Measurements from ENCODE around the gene FAM170B.

FAM170B gene

DNA sequence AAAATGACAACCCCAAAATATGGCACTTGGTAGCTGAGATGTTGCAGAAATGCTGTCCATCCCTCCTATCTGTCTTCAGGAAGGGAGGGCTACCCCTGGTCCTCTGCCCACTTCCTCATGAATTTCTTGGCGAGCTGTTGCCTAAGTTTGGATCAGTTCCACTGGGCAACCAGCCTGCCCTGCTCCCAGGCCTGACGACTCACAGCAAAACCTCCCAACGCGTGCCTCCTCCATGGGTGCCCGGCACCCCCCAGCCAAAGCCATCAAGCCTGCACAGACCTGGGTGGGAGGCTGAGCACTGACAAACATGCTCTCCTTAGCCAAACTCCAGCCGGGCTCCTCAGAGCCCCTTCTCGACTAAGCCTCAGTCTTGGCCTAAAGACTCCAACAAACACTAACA lies 27.4 kb downstream of the FAM170B start:
- no peak for DNase-seq (ENCODE audit: low read depth, low spot score)

- no peak for DNase-seq (ENCODE audit: low read depth, low spot score)
Measured at GRCh38 chr10:49105076-49105475, 28.7 kb downstream of the FAM170B start.

- DNase-seq (ENCODE audit: low read depth, low spot score): no peak
Measured at GRCh38 chr10:49104323-49104722, 29.5 kb downstream of the FAM170B start.

DNA sequence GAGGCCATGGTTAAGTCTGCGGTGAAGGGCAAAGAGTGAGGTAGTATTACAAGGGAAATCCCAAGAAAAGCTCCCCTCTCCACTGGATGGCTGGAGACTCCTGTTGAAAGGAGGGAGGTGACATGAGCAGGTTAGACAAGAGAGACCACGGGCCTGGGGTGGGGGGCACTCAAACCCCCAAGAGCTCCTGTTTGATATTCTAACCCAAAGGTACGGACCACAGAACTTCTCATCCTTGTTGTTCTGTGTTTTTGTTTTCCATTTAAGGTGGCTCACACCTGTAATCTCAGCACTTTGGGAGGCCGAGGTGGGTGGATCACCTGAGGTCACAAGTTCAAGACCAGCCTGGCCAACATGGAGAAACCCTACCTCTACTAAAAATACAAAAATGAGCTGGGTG lies 30.1 kb downstream of the FAM170B start:
- no peak for DNase-seq (ENCODE audit: low read depth, low spot score)

DNA sequence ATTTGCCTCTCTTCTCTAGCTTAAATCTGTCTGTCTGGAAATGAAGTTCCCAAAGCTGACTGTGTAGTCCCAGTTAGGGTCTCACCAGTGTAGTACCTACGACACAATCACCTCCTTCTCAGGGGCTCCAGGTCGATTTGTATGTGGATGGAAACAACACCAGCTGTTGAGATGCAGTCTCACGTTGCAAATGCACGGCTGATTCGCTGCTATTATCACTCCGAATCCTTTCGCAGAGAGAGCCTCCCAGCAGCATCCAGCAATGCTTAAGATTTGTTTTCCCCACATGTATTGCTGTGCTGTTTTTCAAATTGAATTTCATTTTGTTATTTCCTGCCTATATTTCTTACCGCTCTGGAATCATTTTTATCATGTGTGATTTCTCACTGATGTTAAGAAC lies 34.8 kb downstream of the FAM170B start:
- no peak for DNase-seq (ENCODE audit: low read depth, low spot score)

DNA sequence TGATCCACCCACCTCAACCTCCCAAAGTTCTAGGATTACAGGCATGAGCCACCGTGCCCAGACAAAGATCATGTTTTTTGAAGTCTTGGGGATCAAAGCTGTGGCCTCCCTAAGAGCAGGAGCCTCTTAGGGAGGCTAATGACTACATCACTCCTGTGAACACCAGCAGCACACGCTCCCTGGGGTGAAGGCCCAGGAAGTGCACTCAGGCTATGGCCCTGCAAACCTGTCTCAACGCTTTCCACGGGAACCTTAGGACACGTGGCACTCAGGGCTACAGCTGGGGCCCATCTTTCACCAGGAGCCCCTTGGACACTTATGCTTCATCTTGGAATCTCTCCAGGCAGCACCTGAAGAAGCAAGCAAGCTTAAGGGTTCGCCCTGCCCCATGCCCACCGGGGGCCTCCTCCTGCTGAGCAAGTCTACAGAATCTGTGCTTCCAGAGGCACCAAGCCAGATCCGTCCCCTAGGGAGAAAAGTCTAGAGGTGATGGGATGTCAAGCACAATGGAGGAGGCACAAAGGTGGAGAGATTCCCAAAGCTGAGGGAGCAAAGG lies 36.9 kb downstream of the FAM170B start:
- no peak for DNase-seq (ENCODE audit: low read depth, low spot score)

DNA sequence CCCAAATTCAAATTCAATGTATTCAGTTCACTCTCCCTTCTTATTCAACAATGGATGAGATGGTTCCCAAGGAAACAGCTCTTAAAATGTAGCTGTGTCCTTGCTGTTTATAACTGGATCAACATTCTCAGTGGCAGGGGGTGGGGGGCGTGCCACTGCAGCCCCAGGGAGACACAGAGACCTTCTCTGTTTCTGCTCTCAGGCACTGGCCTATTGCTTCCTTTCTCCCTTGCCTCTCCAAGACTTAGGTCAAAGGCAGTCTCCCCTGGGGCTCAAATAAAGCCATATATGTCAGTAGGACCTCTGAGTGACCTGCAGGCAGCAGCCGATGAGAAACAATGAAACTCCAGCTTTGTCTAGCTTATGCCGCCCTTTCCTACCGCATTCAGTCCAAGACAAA lies 39.2 kb downstream of the FAM170B start:
- DNase-seq (ENCODE audit: low read depth, low spot score): no peak

DNA sequence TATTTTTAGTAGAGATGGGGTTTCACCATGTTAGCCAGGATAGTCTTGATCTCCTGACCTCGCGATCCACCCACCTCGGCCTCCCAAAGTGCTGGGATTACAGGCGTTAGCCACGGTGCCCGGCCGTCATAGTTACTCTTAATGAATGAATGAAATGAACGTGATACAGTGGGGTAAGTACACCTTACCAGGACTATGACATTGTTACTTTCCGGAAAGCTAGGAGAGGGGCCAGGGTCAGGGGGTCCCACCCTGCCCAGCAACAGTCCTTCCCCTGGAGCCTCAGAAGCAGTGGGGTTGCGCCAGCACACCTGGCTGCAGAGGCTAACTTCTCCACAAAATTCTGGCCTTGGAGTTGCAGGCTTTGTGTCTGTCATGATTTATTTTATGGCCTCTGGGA lies 39.9 kb downstream of the FAM170B start:
- DNase-seq (ENCODE audit: low read depth, low spot score): no peak

- no peak for DNase-seq (ENCODE audit: low read depth, low spot score)
Measured at GRCh38 chr10:49092477-49092876, 41.3 kb downstream of the FAM170B start.

DNA sequence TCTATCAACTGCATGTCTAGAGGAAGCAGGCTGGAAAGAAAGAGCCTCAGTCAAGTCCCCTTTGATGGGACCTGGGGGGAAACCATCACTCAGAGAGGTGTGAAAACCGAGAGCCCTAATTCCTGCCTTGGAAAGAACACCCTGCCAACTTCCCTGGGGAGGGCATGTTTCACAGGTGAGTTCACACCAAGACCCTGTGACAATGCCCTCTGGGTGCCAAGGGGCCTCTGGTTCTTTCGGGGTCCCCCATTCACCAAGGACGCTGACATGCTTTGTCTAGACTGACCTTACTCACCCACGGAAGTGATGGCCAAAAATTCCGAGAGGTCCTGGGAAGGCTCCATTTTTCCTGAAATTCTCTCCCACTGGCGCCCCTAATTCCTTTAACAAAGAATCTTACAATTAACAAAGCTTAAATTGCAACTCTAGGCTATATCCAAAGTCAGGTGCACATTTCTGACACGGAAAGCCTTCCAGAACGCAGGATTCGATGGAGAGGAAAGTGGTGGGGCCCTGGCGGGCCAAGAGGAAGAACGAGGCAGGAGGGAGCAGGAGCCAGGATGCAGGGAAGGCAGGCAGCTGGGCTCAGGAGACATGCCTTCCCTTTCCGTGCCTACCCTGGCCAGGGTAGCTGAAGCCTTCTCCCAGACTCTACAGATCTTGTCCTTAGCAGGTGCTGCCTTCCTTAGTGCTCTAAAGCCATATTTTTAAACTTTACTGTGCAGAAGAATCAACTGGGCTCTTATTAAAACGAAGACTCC lies 42.2 kb downstream of the FAM170B start:
- no peak for DNase-seq (ENCODE audit: low read depth, low spot score)

DNA sequence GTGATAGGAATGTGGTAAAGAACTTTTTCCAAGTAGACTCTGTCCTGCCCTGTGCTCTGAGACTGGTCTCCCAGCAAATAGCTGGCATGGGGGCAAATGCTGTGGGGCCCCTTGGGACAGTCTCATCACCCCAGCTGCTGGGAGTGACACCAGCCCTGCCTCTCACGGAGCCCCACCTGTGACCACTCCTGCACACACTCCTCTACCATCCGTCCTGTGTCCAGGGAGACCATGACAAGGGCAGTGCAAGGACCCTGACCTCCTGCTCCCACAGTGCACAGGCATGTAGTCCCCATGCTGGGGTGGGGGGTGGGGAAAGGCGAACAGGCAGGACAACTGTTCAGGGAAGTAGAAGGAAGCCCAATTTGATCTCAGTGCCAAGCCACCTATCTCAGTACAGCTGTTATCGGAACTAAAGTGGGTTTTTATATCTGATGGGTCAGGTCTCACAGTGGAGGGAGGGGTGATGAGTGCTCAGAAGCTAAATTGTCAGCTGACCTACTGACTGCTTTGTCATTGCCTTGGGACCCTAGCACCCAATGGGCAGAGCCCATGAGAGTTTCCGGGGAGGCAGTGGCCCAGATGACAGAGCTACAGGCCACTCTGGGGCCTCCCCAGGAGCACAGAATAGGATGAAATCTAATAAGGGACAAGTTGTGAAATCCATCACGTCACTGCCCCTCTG lies 43.0 kb downstream of the FAM170B start:
- no peak for DNase-seq (ENCODE audit: low read depth, low spot score)

DNA sequence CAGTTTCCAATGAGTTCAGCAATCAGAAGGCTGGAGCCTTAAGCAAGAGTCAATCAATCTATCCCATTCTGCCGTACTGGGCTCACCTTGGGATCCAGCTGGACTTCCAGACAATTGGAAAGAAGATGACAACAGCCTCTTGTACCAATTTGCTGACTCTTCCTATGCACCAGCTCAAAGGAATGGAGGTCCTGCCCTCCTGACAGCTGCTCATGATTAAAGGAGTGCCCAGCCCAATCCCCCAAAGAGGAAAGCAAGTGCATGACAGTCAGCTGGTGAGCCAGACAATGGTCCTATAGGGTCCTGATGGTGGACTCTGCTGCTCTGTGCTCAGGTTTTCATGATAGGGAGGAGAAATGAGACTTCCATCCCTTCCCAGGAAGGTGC lies 43.6 kb downstream of the FAM170B start:
- DNase-seq (ENCODE audit: low read depth, low spot score): no peak

DNA sequence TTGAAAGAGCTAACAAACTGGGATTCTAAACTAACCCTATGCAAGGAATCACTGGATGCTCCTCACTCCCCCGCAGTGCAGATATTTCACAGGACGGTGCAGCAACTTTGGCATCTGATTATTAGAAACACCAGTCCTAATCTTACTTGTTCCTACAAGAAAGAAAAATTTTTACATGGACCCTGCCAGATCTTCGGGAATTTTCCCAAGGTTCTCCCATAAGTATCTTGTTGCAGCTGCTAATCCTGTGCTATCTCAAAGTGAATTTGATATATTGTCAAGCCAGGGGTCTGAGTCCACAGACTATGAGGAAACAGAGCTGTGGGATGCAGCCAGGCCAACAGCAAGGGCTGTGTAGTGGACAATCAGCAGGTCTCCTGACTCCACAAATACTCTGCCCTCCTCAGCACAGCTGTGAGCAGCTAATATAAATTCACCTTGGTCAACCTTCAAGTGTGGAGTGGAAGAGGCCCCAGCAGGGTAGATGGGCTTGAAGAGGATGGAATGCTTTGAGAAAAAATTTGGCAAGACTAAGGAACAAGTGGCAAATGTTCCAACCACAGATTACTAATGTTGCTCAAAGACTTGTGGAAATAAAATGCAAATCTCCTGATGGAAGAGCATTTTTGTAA lies 44.1 kb downstream of the FAM170B start:
- peak; percentile 53 for DNase-seq (ENCODE audit: low read depth, low spot score)

- no peak for DNase-seq (ENCODE audit: low read depth, low spot score)
Measured at GRCh38 chr10:49089152-49089551, 44.7 kb downstream of the FAM170B start.

DNA sequence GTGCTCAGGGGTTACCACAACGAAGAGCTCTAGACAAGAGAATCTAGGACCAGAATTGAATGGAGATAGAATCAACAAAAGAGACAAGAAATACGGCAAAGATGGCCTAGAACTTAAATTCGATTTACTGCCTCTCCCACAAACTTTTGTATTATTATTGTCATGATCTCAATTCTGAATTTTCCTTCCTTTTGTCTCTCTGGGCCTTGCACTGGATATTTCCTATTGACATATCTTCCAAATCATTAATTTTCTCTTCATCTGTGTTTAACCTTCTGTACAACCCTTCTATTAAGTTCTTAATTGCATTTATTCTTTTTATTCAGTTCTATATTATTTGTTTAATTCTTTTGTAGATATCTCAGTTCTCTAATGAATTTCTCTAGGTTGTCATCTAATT lies 46.9 kb downstream of the FAM170B start:
- DNase-seq (ENCODE audit: low read depth, low spot score): no peak

DNA sequence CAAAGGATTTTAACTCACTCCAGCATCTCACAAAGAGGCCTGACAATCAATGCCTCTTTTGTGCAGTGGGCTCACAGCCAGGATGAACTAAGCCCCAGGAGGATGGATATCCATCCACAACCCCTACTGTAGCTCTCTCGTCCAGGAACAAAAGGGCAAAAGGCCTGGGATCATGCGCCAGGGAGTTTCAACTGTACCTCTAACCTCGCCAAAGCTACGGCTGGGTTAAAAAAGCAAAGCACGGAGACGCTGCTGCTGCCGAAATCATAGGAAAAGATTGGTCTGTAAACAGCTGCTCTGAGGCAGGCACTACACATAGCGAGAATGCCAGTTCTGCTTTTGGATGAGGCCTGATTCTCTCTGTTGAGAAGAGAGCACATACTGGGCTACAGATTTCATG lies 50.6 kb downstream of the FAM170B start:
- DNase-seq (ENCODE audit: low read depth, low spot score): peak; percentile 60

DNA sequence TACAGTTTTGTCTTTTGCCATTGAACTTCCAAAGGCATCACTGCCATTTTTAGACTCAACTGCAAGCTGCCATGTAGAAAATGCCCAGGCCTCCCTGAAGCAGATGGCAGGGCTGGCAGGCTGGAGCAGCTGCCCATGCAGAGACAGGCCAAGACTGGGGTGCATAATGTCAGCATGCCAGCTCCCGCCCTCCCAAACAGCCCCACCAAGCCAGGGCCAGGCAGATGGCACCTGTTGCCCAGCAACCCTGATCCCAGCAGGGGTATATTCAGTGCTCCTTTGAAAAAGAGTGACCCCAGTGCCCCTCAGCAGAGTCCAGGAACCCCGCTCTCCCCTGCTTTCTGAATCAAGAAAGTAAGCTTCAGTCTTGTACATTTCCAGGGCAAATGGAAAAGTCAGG lies 51.1 kb downstream of the FAM170B start:
- DNase-seq (ENCODE audit: low read depth, low spot score): no peak

- peak; percentile 40 for DNase-seq (ENCODE audit: low read depth, low spot score)
Measured at GRCh38 chr10:49081547-49082275, 52.1 kb downstream of the FAM170B start.

Data from brain pericyte (primary cell).